ENCODE results near the gene PTPRN2.

PTPRN2 gene

GRCh38 chr7:158289761-158290523, 297.7 kb downstream of the PTPRN2 start:
- no peak overlapping the region for H3K4me3 ChIP-seq (ENCODE audit: low read depth, low read length)
- no peak for DNase-seq (ENCODE audit: low read depth)
- TF ChIP-seq CTCF (conservative IDR thresholded peaks at IDR 0.05; ENCODE audit: low read depth, low read length): no peak

- H3K4me3 ChIP-seq (ENCODE audit: low read depth, low read length): no peak overlapping the region
- TF ChIP-seq CTCF (conservative IDR thresholded peaks at IDR 0.05; ENCODE audit: low read depth, low read length): no peak
- DNase-seq (ENCODE audit: low read depth): no peak
These were observed 298.4 kb downstream of the PTPRN2 start for GRCh38 chr7:158289231-158289630.

- no peak for TF ChIP-seq CTCF (conservative IDR thresholded peaks at IDR 0.05; ENCODE audit: low read depth, low read length)
- no peak overlapping the region for H3K4me3 ChIP-seq (ENCODE audit: low read depth, low read length)
- DNase-seq (ENCODE audit: low read depth): no peak
These were observed 301.4 kb downstream of the PTPRN2 start for GRCh38 chr7:158286210-158286609.

- no peak for TF ChIP-seq CTCF (conservative IDR thresholded peaks at IDR 0.05; ENCODE audit: low read depth, low read length)
- no peak for DNase-seq (ENCODE audit: low read depth)
- H3K4me3 ChIP-seq (ENCODE audit: low read depth, low read length): no peak overlapping the region
These were observed 302.2 kb downstream of the PTPRN2 start for GRCh38 chr7:158285383-158285770.

- no peak for TF ChIP-seq CTCF (conservative IDR thresholded peaks at IDR 0.05; ENCODE audit: low read depth, low read length)
- no peak for DNase-seq (ENCODE audit: low read depth)
- H3K4me3 ChIP-seq (ENCODE audit: low read depth, low read length): no peak overlapping the region
These were observed 302.8 kb downstream of the PTPRN2 start for GRCh38 chr7:158284617-158285382.

- no peak for TF ChIP-seq CTCF (conservative IDR thresholded peaks at IDR 0.05; ENCODE audit: low read depth, low read length)
- DNase-seq (ENCODE audit: low read depth): no peak
These were observed 303.5 kb downstream of the PTPRN2 start for GRCh38 chr7:158284121-158284520.

More at GRCh38 chr7:158284121-158284520, 303.5 kb downstream of the PTPRN2 start:
- no peak overlapping the region for H3K4me3 ChIP-seq (ENCODE audit: low read depth, low read length)

All from choroid plexus epithelial cell (primary cell).